ENCODE measurements around the gene ATP6V1B1.

The ATP6V1B1 gene

GRCh38 chr2:70947556-70948184 lies 12.0 kb downstream of the ATP6V1B1 start:
- DNase-seq: no peak

GRCh38 chr2:70948337-70949003 lies 12.8 kb downstream of the ATP6V1B1 start:
- peak; percentile 81 for DNase-seq

GRCh38 chr2:70949086-70949485 lies 13.4 kb downstream of the ATP6V1B1 start:
- DNase-seq: no peak

GRCh38 chr2:70954886-70955285 lies 19.2 kb downstream of the ATP6V1B1 start:
- DNase-seq: no peak

GRCh38 chr2:70956141-70956540 lies 20.4 kb downstream of the ATP6V1B1 start:
- no peak for DNase-seq

GRCh38 chr2:70957798-70958197 lies 22.1 kb downstream of the ATP6V1B1 start:
- no peak for DNase-seq

GRCh38 chr2:70958759-70959158 lies 23.1 kb downstream of the ATP6V1B1 start:
- DNase-seq: no peak

GRCh38 chr2:70959271-70959761 lies 23.6 kb downstream of the ATP6V1B1 start:
- DNase-seq: no peak

- DNase-seq: no peak
These were observed 24.4 kb downstream of the ATP6V1B1 start for GRCh38 chr2:70959851-70960832.

- DNase-seq: no peak
These were observed 25.3 kb downstream of the ATP6V1B1 start for GRCh38 chr2:70960833-70961647.

GRCh38 chr2:70961648-70961994 lies 25.9 kb downstream of the ATP6V1B1 start:
- DNase-seq: no peak

GRCh38 chr2:70962211-70962884 lies 26.6 kb downstream of the ATP6V1B1 start:
- DNase-seq: no peak

- DNase-seq: no peak
These were observed 27.5 kb downstream of the ATP6V1B1 start for GRCh38 chr2:70962885-70963878.

GRCh38 chr2:70964133-70964532 lies 28.4 kb downstream of the ATP6V1B1 start:
- DNase-seq: no peak

GRCh38 chr2:70964596-70965386 lies 29.1 kb downstream of the ATP6V1B1 start:
- DNase-seq: peak; percentile 61

- DNase-seq: no peak
These were observed 29.8 kb downstream of the ATP6V1B1 start for GRCh38 chr2:70965506-70965905.

GRCh38 chr2:70966681-70967080 lies 31.0 kb downstream of the ATP6V1B1 start:
- no peak for DNase-seq

- no peak for DNase-seq
These were observed 31.5 kb downstream of the ATP6V1B1 start for GRCh38 chr2:70967189-70967588.

GRCh38 chr2:70974592-70974991 lies 38.9 kb downstream of the ATP6V1B1 start:
- no peak for DNase-seq

- no peak for DNase-seq
These were observed 39.5 kb downstream of the ATP6V1B1 start for GRCh38 chr2:70975237-70975636.

Measured in right hindlimb (tissue), 1 donor.